ACC112 (cell line): Measurements from ENCODE around the gene GATD1.

Experiments
- H2AFZ ChIP-seq: fragments of 200-600 bp; sonication (generic); one replicate; pipeline ENCODE4 v1.6.0; 2017; ENCODE audit warnings: antibody characterized with exemption, low read length; ENCODE audit not compliant: unreplicated experiment
- H3K27ac ChIP-seq: fragments of 200-600 bp; sonication (generic); 2 replicates; pipeline ENCODE4 v1.5.1; 2014; ENCODE audit warnings: low read depth, mild to moderate bottlenecking, antibody characterized with exemption, low read length, moderate library complexity
- H3K27me3 ChIP-seq: fragments of 200-600 bp; sonication (generic); 2 replicates; pipeline ENCODE4 v1.6.1; 2014; ENCODE audit warnings: mild to moderate bottlenecking, antibody characterized with exemption, low read length, moderate library complexity, mixed read lengths; ENCODE audit not compliant: insufficient read depth
- H3K36me3 ChIP-seq: fragments of 200-600 bp; sonication (generic); 2 replicates; pipeline ENCODE4 v1.6.1; 2016; ENCODE audit warnings: mild to moderate bottlenecking, antibody characterized with exemption, low read length, moderate library complexity, mixed read lengths; ENCODE audit not compliant: insufficient read depth
- H3K4me1 ChIP-seq: fragments of 200-600 bp; sonication (generic); one replicate; pipeline ENCODE4 v1.6.1; 2016; ENCODE audit warnings: low read length, mixed read lengths; ENCODE audit not compliant: insufficient read depth, unreplicated experiment, control insufficient read depth
- H3K4me3 ChIP-seq: fragments of 200-600 bp; sonication (generic); 2 replicates; pipeline ENCODE4 v1.5.1; 2014; ENCODE audit warnings: mild to moderate bottlenecking, low read depth, low read length
- H3K79me2 ChIP-seq: fragments of 200-600 bp; sonication (generic); one replicate; pipeline ENCODE4 v1.6.0; 2016; ENCODE audit warnings: low read length; ENCODE audit not compliant: control insufficient read depth, unreplicated experiment, insufficient read depth

Gene GATD1

DNA sequence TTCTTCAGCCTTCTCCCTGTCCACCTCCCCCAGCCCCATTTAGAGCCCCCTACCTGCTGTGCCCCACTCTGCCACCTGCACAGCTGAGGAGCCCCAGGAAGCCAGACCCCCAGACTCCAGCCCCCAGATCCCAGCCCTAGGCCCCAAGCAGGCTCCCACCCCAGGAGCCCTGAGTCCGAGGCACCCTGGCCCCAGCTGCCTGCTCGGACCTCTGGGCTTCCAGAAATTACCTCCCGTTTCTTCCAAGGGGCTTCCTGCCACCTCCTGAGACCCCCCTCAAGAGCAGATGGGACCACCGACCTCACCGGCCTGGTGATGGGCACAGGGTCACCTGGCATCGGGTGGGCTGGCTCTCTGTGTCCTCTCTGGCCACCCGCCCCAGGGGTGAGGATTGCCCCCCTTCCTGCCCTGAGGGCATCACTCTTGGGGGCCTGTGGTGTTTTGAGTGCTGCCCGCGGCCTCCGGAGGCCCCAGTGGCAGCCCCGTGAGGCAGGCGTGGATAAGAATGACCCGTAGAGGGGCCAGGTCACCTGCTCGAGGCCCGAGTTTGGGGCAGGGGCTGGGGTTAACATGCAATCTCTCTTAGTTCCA is 48.3 kb downstream of the GATD1 start:
- Histone ChIP-seq H3K79me2 (no peaks in the 10 kb centered on the region), H2AFZ (no peak overlapping the region), H3K36me3 (no peaks in the 10 kb centered on the region), H3K27me3 (no peaks in the 10 kb centered on the region), H3K27ac (no peak overlapping the region), H3K4me3 (no peak overlapping the region), H3K4me1 (peaks cover 28% of the 10 kb centered on the region)

DNA sequence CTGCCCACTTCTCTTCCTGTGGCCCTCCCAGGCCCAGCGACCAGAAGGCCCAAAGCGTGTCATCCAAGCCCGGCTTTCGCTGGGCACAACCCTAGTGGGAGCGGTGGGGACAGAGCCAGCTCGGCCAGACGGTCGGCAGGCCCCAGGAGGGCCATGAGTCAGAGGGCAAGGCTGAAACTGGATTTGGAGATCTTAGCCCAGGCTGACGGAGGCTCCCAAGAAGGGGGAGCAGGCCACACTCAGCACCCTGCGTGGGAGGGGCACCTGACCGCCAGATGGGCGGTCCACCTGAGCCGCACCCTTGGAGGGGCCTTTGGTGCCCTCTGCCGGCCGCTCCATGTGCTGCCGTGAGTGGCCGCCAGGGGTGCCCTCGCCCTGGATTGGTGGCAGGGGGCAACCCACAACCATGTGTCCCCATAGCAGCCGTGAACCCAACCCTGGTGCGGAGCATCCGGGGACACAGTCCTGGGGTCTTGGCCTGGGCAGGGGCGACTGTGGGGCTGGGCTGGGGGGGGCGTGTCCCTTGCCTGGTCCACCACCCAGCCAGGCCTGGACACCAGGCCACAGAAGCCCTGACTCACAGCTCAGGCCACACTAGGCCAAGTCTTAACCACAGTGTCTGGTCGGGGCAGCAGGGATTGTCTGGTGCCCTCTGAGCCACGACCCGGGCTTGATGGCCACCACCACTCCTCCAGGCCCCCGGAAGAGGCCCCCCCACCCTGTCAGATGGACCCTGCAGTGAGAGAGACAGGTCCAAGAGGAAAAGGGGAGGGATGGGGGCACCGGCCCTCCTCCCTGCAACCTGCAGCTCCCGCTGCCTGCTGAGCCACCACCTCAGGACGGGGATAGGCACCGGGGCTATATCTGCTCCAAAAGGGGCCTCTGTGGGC is 49.2 kb downstream of the GATD1 start:
- H2AFZ ChIP-seq = no peak overlapping the region
- H3K27ac ChIP-seq = peak overlapping the region; percentile 64
- H3K79me2 ChIP-seq = no peaks in the 10 kb centered on the region
- no peak overlapping the region for H3K4me3 ChIP-seq
- H3K27me3 ChIP-seq = no peaks in the 10 kb centered on the region
- no peaks in the 10 kb centered on the region for H3K36me3 ChIP-seq
- H3K4me1 ChIP-seq = peaks cover 28% of the 10 kb centered on the region

DNA sequence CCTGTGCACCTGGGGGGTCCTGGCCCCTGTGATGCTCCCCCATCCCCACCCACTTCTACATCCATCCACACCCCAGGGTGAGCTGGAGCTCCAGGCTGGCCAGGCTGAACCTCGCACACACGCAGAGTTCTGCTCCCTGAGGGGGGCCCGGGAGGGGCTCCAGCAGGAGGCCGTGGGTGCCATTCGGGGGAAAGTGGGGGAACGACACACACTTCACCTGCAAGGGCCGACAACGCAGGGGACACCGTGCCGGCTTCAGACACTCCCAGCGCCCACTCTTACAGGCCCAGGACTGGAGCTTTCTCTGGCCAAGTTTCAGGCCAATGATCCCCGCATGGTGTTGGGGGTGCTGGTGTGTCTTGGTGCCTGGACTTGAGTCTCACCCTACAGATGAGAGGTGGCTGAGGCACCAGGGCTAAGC is 50.0 kb downstream of the GATD1 start:
- peak overlapping the region; percentile 64 for H3K27ac ChIP-seq
- no peaks in the 10 kb centered on the region for H3K27me3 ChIP-seq
- H3K36me3 ChIP-seq = no peaks in the 10 kb centered on the region
- H3K79me2 ChIP-seq = no peaks in the 10 kb centered on the region
- H3K4me1 ChIP-seq = peaks cover 28% of the 10 kb centered on the region
- H3K4me3 ChIP-seq = no peak overlapping the region
- H2AFZ ChIP-seq = no peak overlapping the region

DNA sequence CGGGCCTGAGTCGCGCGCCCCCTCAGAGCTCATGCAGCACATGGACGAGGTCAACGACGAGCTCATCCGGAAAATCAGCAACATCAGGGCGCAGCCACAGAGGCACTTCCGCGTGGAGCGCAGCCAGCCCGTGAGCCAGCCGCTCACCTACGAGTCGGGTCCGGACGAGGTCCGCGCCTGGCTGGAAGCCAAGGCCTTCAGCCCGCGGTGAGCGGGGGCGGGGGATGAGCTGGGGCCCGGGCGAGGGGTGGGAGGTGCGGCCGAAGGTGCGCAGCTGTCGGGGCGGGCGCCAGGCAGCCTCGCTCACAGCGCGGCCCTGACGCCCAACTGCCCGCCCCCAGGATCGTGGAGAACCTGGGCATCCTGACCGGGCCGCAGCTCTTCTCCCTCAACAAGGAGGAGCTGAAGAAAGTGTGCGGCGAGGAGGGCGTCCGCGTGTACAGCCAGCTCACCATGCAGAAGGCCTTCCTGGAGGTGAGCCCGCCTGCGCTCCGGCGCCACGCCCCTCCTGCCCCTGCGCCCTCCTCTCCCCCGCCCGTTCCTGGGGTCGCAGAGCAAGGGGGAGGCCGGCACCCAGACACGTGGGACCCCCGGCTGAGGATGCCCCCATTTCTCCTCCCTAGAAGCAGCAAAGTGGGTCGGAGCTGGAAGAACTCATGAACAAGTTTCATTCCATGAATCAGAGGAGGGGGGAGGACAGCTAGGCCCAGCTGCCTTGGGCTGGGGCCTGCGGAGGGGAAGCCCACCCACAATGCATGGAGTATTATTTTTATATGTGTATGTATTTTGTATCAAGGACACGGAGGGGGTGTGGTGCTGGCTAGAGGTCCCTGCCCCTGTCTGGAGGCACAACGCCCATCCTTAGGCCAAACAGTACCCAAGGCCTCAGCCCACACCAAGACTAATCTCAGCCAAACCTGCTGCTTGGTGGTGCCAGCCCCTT is 50.7 kb downstream of the GATD1 start:
- no peak overlapping the region for H3K4me3 ChIP-seq
- no peak overlapping the region for H2AFZ ChIP-seq
- H3K4me1 ChIP-seq = peaks cover 28% of the 10 kb centered on the region
- H3K36me3 ChIP-seq = no peaks in the 10 kb centered on the region
- 0 out of 2 replicates have a peak overlapping the region, but pooled peaks have one; percentile 64 for H3K27ac ChIP-seq
- no peaks in the 10 kb centered on the region for H3K27me3 ChIP-seq
- H3K79me2 ChIP-seq = no peaks in the 10 kb centered on the region

DNA sequence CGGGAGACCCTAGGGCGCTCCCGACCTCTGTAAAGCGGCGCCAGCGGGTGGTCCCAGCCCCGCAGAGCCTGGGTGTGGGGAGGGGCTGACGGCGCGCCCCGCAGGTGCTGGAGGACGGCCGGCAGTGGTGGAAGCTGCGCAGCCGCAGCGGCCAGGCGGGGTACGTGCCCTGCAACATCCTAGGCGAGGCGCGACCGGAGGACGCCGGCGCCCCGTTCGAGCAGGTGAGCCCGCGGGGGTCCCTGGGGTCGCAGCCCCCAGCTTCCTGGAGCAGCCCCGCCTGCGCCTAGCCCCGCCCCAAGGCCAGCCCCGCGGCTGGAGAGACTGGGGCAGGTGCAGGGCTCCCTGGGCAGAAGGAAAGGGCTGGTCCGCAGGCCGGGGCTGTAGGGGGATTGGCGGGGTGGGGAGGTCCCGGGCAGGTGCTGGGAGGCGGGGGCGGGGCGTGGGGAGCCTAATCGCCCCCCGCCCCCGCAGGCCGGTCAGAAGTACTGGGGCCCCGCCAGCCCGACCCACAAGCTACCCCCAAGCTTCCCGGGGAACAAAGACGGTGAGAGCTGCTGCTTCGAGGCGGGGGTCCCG is 51.6 kb downstream of the GATD1 start:
- no peak overlapping the region for H2AFZ ChIP-seq

DNA sequence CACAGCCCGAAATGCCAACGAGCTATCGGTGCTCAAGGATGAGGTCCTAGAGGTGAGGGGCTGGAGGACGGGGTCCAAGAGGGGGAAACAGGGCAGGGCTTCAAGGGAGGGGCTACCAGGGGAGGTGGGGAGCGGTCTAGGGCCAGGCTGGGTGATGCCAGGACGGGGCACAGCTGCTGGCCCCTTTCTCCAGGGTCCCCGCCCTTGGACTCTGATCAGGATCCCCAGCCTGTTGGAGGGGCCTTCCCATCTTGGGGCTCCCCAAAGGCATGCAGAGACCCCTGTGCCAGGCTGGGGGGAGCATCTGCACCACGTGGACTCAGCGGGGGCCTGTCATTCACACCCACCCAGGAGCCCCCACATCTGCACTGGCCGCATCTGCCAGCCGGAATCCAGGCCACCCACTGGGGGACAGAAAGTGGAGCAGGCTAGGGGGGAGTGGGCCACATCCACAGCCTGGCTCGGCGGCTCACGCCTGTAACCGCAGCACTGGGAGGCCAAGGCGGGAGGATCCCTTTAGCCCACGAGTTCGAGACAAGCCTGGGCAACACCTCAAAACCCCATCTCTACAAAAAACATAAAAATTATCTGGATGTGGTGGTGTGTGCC is 52.4 kb downstream of the GATD1 start:
- H3K27me3 ChIP-seq = no peaks in the 10 kb centered on the region
- H3K36me3 ChIP-seq = no peaks in the 10 kb centered on the region

More for the DNA sequence above, 51.6 kb downstream of the GATD1 start:
- Histone ChIP-seq H3K4me3 (no peak overlapping the region), H3K27me3 (no peaks in the 10 kb centered on the region), H3K36me3 (no peaks in the 10 kb centered on the region), H3K79me2 (no peaks in the 10 kb centered on the region), H3K27ac (no peak overlapping the region), H3K4me1 (peaks cover 28% of the 10 kb centered on the region)

DNA sequence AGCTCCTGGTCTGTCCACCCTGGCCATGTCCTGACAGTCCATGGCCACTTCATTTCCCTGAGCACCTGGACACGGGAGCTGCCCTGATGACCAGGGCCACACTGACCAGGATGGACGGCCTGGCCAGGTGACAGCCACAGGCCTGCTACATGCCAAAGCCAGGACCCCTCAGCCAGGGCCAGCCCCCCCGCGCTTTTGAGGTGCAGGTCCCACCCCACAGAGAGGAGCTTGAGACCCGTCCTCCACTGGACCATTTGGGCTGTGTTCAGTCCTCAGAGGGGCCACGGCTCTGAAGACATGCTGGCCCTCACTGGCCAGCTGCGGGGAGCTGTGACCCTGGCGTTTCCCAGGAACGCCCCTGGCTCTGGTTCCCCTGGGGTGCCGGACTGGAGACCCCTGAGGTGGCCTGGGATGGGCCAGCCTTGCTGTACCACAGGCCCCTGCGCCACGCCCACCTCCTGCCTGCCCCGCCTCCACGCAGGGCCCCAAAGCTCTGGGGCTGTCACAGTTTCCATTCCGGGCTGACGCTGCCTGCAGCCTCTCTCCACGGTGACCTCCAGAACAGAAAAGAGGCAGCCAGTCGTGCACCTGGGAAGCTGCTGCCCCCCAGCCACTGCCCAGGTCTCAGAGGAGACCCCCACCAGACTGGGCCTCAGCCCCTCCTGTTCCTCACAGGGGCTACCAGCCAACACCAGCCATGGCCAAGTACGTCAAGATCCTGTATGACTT is 53.1 kb downstream of the GATD1 start:
- no peak overlapping the region for H3K27ac ChIP-seq
- H3K27me3 ChIP-seq = no peaks in the 10 kb centered on the region
- peaks cover 28% of the 10 kb centered on the region for H3K4me1 ChIP-seq
- H2AFZ ChIP-seq = no peak overlapping the region
- H3K4me3 ChIP-seq = no peak overlapping the region
- H3K79me2 ChIP-seq = no peaks in the 10 kb centered on the region
- H3K36me3 ChIP-seq = no peaks in the 10 kb centered on the region

More for the DNA sequence above, 52.4 kb downstream of the GATD1 start:
- peaks cover 28% of the 10 kb centered on the region for H3K4me1 ChIP-seq
- no peak overlapping the region for H3K27ac ChIP-seq
- H3K79me2 ChIP-seq = no peaks in the 10 kb centered on the region
- no peak overlapping the region for H3K4me3 ChIP-seq
- no peak overlapping the region for H2AFZ ChIP-seq

DNA sequence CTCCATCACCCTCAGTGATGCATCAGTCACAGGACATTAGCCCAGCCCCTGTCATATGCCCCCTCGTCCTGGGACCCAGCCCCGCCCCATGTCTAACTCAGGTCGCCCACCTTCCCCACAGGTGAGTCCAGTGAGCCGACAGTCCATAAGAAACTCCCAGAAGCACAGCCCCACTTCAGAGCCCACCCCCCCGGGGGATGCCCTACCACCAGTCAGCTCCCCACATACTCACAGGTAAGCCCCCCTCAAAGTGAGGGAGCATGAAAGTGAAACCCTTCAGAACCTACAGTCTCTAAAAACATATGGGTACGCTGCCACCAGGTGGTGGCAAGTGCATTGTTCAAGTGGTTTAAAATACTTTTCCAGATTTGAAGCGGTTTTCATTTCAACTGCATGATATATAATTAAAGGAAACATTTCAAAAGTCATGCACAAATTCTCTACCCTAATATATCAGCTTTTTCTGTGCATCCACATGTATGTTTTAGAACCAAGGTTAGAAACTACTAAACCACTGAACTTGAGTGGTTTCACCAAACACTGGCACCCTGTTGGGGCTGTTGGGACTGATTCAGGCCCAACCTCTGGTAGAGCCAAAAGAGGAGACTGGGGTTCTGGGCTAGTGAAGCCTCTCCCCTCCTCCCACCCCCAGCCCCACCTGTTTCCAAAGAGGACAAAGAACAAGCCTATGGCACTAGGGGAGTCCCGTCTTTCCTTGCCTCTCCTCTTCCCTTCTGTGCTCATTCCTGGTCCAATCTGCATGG is 54.0 kb downstream of the GATD1 start:
- Histone ChIP-seq H3K27ac (no peak overlapping the region), H3K4me3 (no peak overlapping the region), H2AFZ (no peak overlapping the region), H3K79me2 (no peaks in the 10 kb centered on the region), H3K4me1 (peaks cover 19% of the 10 kb centered on the region), H3K27me3 (no peaks in the 10 kb centered on the region), H3K36me3 (no peaks in the 10 kb centered on the region)

DNA sequence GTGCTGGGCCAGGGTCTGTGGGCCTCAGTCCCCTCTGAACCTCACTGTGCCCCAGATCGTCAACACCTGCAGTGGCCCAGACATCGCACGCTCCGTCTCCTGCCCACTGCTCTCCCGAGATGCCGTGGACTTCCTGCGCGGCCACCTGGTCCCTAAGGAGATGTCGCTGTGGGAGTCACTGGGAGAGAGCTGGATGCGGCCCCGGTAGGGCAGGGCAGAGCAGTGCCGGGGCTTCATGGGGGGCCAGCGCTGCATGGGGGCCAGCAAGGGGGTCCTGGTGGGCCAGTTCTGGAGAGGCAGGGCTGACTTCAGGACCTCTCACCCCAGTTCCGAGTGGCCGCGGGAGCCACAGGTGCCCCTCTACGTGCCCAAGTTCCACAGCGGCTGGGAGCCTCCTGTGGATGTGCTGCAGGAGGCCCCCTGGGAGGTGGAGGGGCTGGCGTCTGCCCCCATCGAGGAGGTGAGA is 54.9 kb downstream of the GATD1 start:
- no peak overlapping the region for H2AFZ ChIP-seq
- H3K27ac ChIP-seq = no peak overlapping the region
- H3K79me2 ChIP-seq = no peaks in the 10 kb centered on the region
- no peaks in the 10 kb centered on the region for H3K36me3 ChIP-seq
- H3K27me3 ChIP-seq = no peaks in the 10 kb centered on the region
- H3K4me3 ChIP-seq = no peak overlapping the region
- H3K4me1 ChIP-seq = peaks cover 9% of the 10 kb centered on the region
